Measurements from ENCODE around the gene CALML4. TPM values are rescaled to one million over a fixed set of nuclear protein-coding genes. Genes with fewer than 3 reads are reported as not detected.
A peak's percentile ranks its signal among the peaks of the same experiment; 100 is the strongest.

The CALML4 gene
- total RNA-seq, 2 experiments from 2014 or later, result 28.7 to 32.5 TPM

DNA sequence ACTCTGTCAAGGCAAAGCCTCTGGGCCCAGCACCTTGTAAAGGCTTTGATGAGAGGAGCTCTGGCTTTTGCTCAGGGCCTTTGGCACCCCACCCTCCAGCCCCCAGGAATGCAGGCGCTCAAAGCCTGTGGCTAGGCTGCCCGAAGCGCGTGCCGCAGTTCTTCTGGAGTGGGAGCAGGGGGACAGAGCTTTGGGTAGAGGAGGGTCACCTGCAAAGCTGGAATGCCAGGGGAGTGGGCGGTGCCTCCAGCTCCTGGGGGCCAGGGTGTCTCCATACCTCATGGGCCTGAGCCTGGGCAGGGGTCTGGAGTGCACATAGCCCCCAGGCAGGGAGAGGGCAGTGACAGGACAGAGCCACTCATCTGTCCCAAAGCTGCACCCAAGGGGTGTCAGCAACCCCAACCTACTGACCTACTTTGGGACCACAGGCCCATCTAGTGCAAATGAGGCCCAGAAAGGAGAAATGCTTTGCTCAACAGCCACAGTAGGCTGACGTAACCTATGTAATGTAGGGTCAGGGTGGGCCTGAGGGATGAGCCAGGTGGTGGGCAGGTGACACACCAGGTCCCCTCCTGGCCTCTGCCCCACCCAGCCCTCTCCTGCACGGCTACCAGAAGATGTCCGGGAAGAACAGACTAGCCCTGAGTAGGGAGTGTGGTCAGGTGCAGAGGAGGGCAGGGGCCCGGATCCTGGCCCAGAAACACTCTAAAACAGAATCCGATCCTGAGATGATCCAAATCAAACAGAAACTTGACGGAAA lies 2.2 kb upstream of the CALML4 start:
- no peak overlapping the region for H3K4me3 ChIP-seq (ENCODE audit: low read depth, low read length, poor library complexity, severe bottlenecking)
- H3K4me2 ChIP-seq (ENCODE audit: low read length), result no peak overlapping the region
- H3K9me3 ChIP-seq (ENCODE audit: low read length), result no peaks in the 10 kb centered on the region
- TF ChIP-seq, protein P1, sequence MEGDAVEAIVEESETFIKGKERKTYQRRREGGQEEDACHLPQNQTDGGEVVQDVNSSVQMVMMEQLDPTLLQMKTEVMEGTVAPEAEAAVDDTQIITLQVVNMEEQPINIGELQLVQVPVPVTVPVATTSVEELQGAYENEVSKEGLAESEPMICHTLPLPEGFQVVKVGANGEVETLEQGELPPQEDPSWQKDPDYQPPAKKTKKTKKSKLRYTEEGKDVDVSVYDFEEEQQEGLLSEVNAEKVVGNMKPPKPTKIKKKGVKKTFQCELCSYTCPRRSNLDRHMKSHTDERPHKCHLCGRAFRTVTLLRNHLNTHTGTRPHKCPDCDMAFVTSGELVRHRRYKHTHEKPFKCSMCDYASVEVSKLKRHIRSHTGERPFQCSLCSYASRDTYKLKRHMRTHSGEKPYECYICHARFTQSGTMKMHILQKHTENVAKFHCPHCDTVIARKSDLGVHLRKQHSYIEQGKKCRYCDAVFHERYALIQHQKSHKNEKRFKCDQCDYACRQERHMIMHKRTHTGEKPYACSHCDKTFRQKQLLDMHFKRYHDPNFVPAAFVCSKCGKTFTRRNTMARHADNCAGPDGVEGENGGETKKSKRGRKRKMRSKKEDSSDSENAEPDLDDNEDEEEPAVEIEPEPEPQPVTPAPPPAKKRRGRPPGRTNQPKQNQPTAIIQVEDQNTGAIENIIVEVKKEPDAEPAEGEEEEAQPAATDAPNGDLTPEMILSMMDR (conservative IDR thresholded peaks at IDR 0.05; ENCODE audit: low read length), result no peak
- TF ChIP-seq EZH2phosphoT487 (IDR thresholded peaks at IDR 0.05; ENCODE audit: borderline replicate concordance, low read depth, low read length), result no peak
- H3K79me2 ChIP-seq (ENCODE audit: insufficient read depth, low read depth, low read length), result peaks cover 21% of the 10 kb centered on the region; the same call in 1 of the 2 replicates
- peaks cover 65% of the 10 kb centered on the region for H3K4me1 ChIP-seq (ENCODE audit: insufficient read depth, low read length, poor library complexity, severe bottlenecking)
- H3K9me2 ChIP-seq (ENCODE audit: insufficient read depth, low read length), result no peaks in the 10 kb centered on the region
- H4K20me1 ChIP-seq (ENCODE audit: insufficient read depth, low read length), result no peaks in the 10 kb centered on the region
- ChIA-PET POLR2A (no interaction called here), CTCF (ENCODE audit: unreplicated experiment) (interaction anchor here (0.6 kb wide), 1 partner anchor 84 kb away, joined by 3 read pairs; no protein-coding TSS in a partner anchor)
- no peak overlapping the region for H2AFZ ChIP-seq (ENCODE audit: low read length)
- intact Hi-C loops (cut with micrococcal nuclease; ENCODE audit: unreplicated experiment), result no loop called here
- H3K36me3 ChIP-seq (ENCODE audit: insufficient read depth, low read length), result peaks cover 63% of the 10 kb centered on the region
- BruUV-seq (replicated peaks), result TSS peak; percentile 50
- DNase-seq (ENCODE audit: low spot score), result no peak
- peak overlapping the region; percentile 10 for H3K27ac ChIP-seq (ENCODE audit: low read depth, low read length, poor library complexity, severe bottlenecking)

DNA sequence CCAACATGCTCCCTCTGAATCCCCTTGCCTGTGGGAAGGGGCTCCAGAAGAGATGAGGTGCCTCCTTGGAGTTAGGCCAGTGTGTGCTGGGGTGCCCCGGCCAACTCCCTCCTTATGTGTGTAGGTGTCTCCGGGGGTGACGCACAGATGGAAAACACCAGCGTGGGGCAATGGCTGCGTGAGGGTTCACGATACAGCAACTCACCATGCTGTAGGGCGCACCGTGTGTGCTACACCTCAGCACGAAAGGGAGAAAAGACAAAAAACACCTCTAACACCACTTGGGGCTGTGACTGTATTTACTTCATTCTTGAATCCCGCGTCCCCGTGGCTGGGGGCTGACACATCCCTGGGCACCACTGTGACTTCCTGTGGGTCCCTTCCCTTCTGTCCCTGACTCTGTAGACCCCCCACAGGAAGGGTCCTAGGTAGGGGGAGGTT lies 1.6 kb upstream of the CALML4 start:
- POLR2A ChIA-PET, result no interaction called here
- no peak for TF ChIP-seq EZH2phosphoT487 (IDR thresholded peaks at IDR 0.05; ENCODE audit: borderline replicate concordance, low read depth, low read length)
- TF ChIP-seq, protein P1 (conservative IDR thresholded peaks at IDR 0.05; ENCODE audit: low read length), result no peak
- no TSS peak for BruUV-seq (replicated peaks)

DNA sequence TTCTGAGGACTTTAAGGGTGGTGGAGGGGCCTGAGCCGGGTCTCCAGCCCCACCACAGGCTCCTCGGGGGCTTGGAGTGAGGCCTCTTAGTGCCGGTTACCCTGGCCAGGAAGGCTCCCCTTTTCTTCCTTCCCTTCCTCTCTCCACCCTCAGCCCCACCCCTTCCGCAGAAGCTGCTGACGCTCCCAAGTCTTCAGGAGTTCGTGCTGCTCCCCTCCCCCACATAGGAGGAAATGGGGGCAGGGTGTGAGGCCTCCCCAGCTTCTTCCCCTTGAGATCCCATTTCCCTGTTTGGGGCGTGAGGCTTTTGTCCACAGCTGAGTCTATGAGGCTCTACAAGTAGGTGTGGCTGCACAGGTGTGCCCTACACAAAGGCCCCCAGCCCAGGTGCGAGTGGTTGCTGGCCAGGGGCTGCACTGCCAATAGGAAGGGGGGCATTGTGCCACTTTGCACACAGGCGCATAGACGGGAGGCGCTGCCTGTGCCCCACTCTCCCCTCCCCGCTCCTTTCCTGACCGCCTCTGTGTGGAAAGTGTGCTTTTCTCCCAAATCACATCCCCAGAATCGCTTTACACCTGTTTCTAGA lies 915 bp upstream of the CALML4 start:
- no peak for DNase-seq (ENCODE audit: low spot score)
- peaks cover 50% of the 10 kb centered on the region for H3K36me3 ChIP-seq (ENCODE audit: insufficient read depth, low read length)
- peaks cover 30% of the 10 kb centered on the region; the same call in 1 of the 2 replicates for H3K79me2 ChIP-seq (ENCODE audit: insufficient read depth, low read depth, low read length)
- no peak overlapping the region for H3K4me3 ChIP-seq (ENCODE audit: low read depth, low read length, poor library complexity, severe bottlenecking)
- ChIA-PET CTCF (ENCODE audit: unreplicated experiment) (no interaction called here), POLR2A (no interaction called here)
- H4K20me1 ChIP-seq (ENCODE audit: insufficient read depth, low read length), result no peaks in the 10 kb centered on the region
- no peaks in the 10 kb centered on the region for H3K9me2 ChIP-seq (ENCODE audit: insufficient read depth, low read length)
- peaks cover 54% of the 10 kb centered on the region for H3K4me1 ChIP-seq (ENCODE audit: insufficient read depth, low read length, poor library complexity, severe bottlenecking)
- no peak overlapping the region for H3K27ac ChIP-seq (ENCODE audit: low read depth, low read length, poor library complexity, severe bottlenecking)
- H2AFZ ChIP-seq (ENCODE audit: low read length), result no peak overlapping the region
- no peak overlapping the region for H3K4me2 ChIP-seq (ENCODE audit: low read length)
- intact Hi-C loops (cut with micrococcal nuclease; ENCODE audit: unreplicated experiment), result no loop called here
- no TSS peak for BruUV-seq (replicated peaks)
- H3K9me3 ChIP-seq (ENCODE audit: low read length), result no peaks in the 10 kb centered on the region
- TF ChIP-seq EZH2phosphoT487 (IDR thresholded peaks at IDR 0.05; ENCODE audit: borderline replicate concordance, low read depth, low read length), result no peak
- TF ChIP-seq, protein P1 (conservative IDR thresholded peaks at IDR 0.05; ENCODE audit: low read length), result no peak

More for the DNA sequence above, 1.6 kb upstream of the CALML4 start:
- Histone ChIP-seq H3K4me2 (ENCODE audit: low read length) (no peak overlapping the region), H3K79me2 (ENCODE audit: insufficient read depth, low read depth, low read length) (peaks cover 28% of the 10 kb centered on the region; the same call in 1 of the 2 replicates), H3K9me3 (ENCODE audit: low read length) (no peaks in the 10 kb centered on the region), H4K20me1 (ENCODE audit: insufficient read depth, low read length) (no peaks in the 10 kb centered on the region), H3K4me1 (ENCODE audit: insufficient read depth, low read length, poor library complexity, severe bottlenecking) (peaks cover 61% of the 10 kb centered on the region), H3K9me2 (ENCODE audit: insufficient read depth, low read length) (no peaks in the 10 kb centered on the region), H2AFZ (ENCODE audit: low read length) (no peak overlapping the region), H3K36me3 (ENCODE audit: insufficient read depth, low read length) (peaks cover 57% of the 10 kb centered on the region), H3K27ac (ENCODE audit: low read depth, low read length, poor library complexity, severe bottlenecking) (peak overlapping the region; percentile 10), H3K4me3 (ENCODE audit: low read depth, low read length, poor library complexity, severe bottlenecking) (no peak overlapping the region)
- CTCF ChIA-PET (ENCODE audit: unreplicated experiment), result no interaction called here
- intact Hi-C loops (cut with micrococcal nuclease; ENCODE audit: unreplicated experiment), result no loop called here
- DNase-seq (ENCODE audit: low spot score), result no peak

Data from OCI-LY7 (cell line).